ENCODE data around the gene CALML3. TPM values are rescaled to one million over a fixed set of nuclear protein-coding genes. Genes with fewer than 3 reads are reported as not detected.
A peak's percentile ranks its signal among the peaks of the same experiment; 100 is the strongest.

Gene CALML3
- total and polyA plus RNA-seq, 2 donors (not counting 1 experiment from before 2014, with no cell fraction given): not detected

DNA sequence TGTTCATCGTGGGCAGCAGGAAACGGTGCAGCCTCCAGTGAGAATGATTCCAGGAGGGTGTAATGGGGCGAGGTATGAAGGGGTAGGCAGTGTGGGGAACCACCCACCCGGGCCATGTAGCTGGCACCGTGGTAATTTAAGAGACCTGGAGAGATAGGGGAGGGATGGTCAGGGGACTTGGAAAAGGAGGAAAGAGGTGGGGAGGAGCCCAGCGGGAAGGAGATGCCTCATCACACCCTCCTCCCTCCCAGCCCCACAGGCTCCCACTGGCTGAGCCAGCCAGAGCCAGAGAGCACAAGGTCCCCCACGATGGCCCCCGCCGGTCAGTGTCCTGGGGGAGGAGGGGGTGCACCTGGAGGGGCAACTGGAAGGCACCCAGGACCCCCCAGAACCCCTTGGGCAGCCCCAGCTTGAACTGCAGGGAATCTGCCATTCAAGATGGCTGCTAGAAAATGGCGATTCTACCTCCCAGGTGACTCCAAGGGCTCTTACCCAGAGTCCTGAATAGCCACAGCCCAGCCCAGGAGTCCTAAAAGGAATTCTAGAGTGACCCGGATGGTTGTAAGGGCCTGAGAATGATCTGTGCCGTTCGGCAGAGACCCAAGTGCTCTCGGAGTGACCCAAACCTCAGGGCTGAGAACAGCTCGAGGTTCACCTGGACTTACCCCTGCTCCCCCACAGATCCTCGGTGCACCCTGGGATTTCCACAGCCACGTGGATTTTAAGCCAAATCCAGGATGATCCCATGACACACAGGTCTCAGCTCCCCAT, 28.8 kb downstream of the CALML3 start:
- no peaks in the 10 kb centered on the region for H3K36me3 ChIP-seq (ENCODE audit: control insufficient read depth, insufficient read depth, low read length)
- H3K4me3 ChIP-seq (replicated peaks in 1 of 4; ENCODE audit: control extremely low read depth in 1 of 4, insufficient read depth in 1 of 4, low read depth in 3 of 4, low read length in 4 of 4): no peak overlapping the region
- H3K9ac ChIP-seq (ENCODE audit: insufficient read depth, low read length): no peak overlapping the region
- H3K27me3 ChIP-seq (ENCODE audit: control insufficient read depth, insufficient read depth, low read length): no peaks in the 10 kb centered on the region
- no peak overlapping the region for H2AFZ ChIP-seq (ENCODE audit: low read length)
- no peak overlapping the region for H3K4me2 ChIP-seq (ENCODE audit: extremely low read depth, insufficient read depth, low read length)
- H3K27ac ChIP-seq (ENCODE audit: insufficient read depth, low read length): no peak overlapping the region
- peaks cover 12% of the 10 kb centered on the region for H3K4me1 ChIP-seq (ENCODE audit: control insufficient read depth, extremely low read depth, insufficient read depth, low read length)
- H3K9me3 ChIP-seq (ENCODE audit: control insufficient read depth, insufficient read depth, low read depth, low read length): no peaks in the 10 kb centered on the region
- DNase-seq (ENCODE audit: low read depth in 2 of 2): no peak
- TF ChIP-seq, protein P1, sequence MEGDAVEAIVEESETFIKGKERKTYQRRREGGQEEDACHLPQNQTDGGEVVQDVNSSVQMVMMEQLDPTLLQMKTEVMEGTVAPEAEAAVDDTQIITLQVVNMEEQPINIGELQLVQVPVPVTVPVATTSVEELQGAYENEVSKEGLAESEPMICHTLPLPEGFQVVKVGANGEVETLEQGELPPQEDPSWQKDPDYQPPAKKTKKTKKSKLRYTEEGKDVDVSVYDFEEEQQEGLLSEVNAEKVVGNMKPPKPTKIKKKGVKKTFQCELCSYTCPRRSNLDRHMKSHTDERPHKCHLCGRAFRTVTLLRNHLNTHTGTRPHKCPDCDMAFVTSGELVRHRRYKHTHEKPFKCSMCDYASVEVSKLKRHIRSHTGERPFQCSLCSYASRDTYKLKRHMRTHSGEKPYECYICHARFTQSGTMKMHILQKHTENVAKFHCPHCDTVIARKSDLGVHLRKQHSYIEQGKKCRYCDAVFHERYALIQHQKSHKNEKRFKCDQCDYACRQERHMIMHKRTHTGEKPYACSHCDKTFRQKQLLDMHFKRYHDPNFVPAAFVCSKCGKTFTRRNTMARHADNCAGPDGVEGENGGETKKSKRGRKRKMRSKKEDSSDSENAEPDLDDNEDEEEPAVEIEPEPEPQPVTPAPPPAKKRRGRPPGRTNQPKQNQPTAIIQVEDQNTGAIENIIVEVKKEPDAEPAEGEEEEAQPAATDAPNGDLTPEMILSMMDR (conservative IDR thresholded peaks at IDR 0.05 in 1 of 2, IDR thresholded peaks at IDR 0.05 in 1 of 2; ENCODE audit: low read depth in 1 of 2, low read length in 2 of 2): no peak
- no peak for TF ChIP-seq EZH2 (IDR thresholded peaks at IDR 0.05; ENCODE audit: low read length, missing control alignments)
- no peaks in the 10 kb centered on the region for H3K79me2 ChIP-seq (ENCODE audit: control insufficient read depth, insufficient read depth, low read length)
- H4K20me1 ChIP-seq (ENCODE audit: control insufficient read depth, extremely low read depth, insufficient read depth, low read length): no peaks in the 10 kb centered on the region

- Histone ChIP-seq H3K9me3 (ENCODE audit: control insufficient read depth, insufficient read depth, low read depth, low read length) (no peaks in the 10 kb centered on the region), H2AFZ (ENCODE audit: low read length) (no peak overlapping the region), H3K4me1 (ENCODE audit: control insufficient read depth, extremely low read depth, insufficient read depth, low read length) (peaks cover 3% of the 10 kb centered on the region), H3K27me3 (ENCODE audit: control insufficient read depth, insufficient read depth, low read length) (no peaks in the 10 kb centered on the region), H3K4me3 (replicated peaks in 1 of 4; ENCODE audit: control extremely low read depth in 1 of 4, insufficient read depth in 1 of 4, low read depth in 3 of 4, low read length in 4 of 4) (no peak overlapping the region), H3K9ac (ENCODE audit: insufficient read depth, low read length) (no peak overlapping the region), H3K79me2 (ENCODE audit: control insufficient read depth, insufficient read depth, low read length) (no peaks in the 10 kb centered on the region), H3K27ac (ENCODE audit: insufficient read depth, low read length) (no peak overlapping the region), H3K4me2 (ENCODE audit: extremely low read depth, insufficient read depth, low read length) (no peak overlapping the region), H4K20me1 (ENCODE audit: control insufficient read depth, extremely low read depth, insufficient read depth, low read length) (no peaks in the 10 kb centered on the region), H3K36me3 (ENCODE audit: control insufficient read depth, insufficient read depth, low read length) (no peaks in the 10 kb centered on the region)
- TF ChIP-seq EZH2 (IDR thresholded peaks at IDR 0.05; ENCODE audit: low read length, missing control alignments): no peak
- TF ChIP-seq, protein P1 (conservative IDR thresholded peaks at IDR 0.05 in 1 of 2, IDR thresholded peaks at IDR 0.05 in 1 of 2; ENCODE audit: low read depth in 1 of 2, low read length in 2 of 2): no peak
- DNase-seq (ENCODE audit: low read depth in 2 of 2): peak in 1 of 2 donors; percentile 24
Observed at GRCh38 chr10:5555021-5555510, 30.3 kb downstream of the CALML3 start.

- Histone ChIP-seq H3K9ac (ENCODE audit: insufficient read depth, low read length) (no peak overlapping the region), H3K9me3 (ENCODE audit: control insufficient read depth, insufficient read depth, low read depth, low read length) (no peaks in the 10 kb centered on the region), H3K4me2 (ENCODE audit: extremely low read depth, insufficient read depth, low read length) (no peak overlapping the region), H3K79me2 (ENCODE audit: control insufficient read depth, insufficient read depth, low read length) (no peaks in the 10 kb centered on the region), H3K4me3 (replicated peaks in 1 of 4; ENCODE audit: control extremely low read depth in 1 of 4, insufficient read depth in 1 of 4, low read depth in 3 of 4, low read length in 4 of 4) (no peak overlapping the region), H3K27ac (ENCODE audit: insufficient read depth, low read length) (no peak overlapping the region), H4K20me1 (ENCODE audit: control insufficient read depth, extremely low read depth, insufficient read depth, low read length) (no peaks in the 10 kb centered on the region), H3K36me3 (ENCODE audit: control insufficient read depth, insufficient read depth, low read length) (no peaks in the 10 kb centered on the region), H3K4me1 (ENCODE audit: control insufficient read depth, extremely low read depth, insufficient read depth, low read length) (peaks cover 3% of the 10 kb centered on the region), H2AFZ (ENCODE audit: low read length) (no peak overlapping the region), H3K27me3 (ENCODE audit: control insufficient read depth, insufficient read depth, low read length) (no peaks in the 10 kb centered on the region)
- DNase-seq (ENCODE audit: low read depth in 2 of 2): no peak
- TF ChIP-seq EZH2 (IDR thresholded peaks at IDR 0.05; ENCODE audit: low read length, missing control alignments): no peak
- TF ChIP-seq, protein P1 (conservative IDR thresholded peaks at IDR 0.05 in 1 of 2, IDR thresholded peaks at IDR 0.05 in 1 of 2; ENCODE audit: low read depth in 1 of 2, low read length in 2 of 2): no peak
Observed at GRCh38 chr10:5555881-5556280, 31.1 kb downstream of the CALML3 start.
